ENCODE data around the gene MFNG.
"Not testable (repeated sequence)": the region's sequence is repeated elsewhere in the genome, so short reads cannot be mapped to it uniquely, and the experiment has no call there.

Gene MFNG

GRCh38 chr22:37472418-37473006 lies 13.7 kb downstream of the MFNG start:
- no peak for DNase-seq

GRCh38 chr22:37471727-37472417 lies 14.3 kb downstream of the MFNG start:
- no peak for DNase-seq

- DNase-seq: no peak
These were observed 16.1 kb downstream of the MFNG start for GRCh38 chr22:37470087-37470445.

GRCh38 chr22:37469416-37470086 lies 16.6 kb downstream of the MFNG start:
- no peak for DNase-seq

GRCh38 chr22:37468201-37468695 lies 17.9 kb downstream of the MFNG start:
- DNase-seq: not testable (repeated sequence)

- no peak for DNase-seq
These were observed 18.7 kb downstream of the MFNG start for GRCh38 chr22:37467391-37467955.

- peak; percentile 57 for DNase-seq
These were observed 22.0 kb downstream of the MFNG start for GRCh38 chr22:37464181-37464580.

GRCh38 chr22:37462983-37463382 lies 23.2 kb downstream of the MFNG start:
- DNase-seq: no peak

- DNase-seq: no peak
These were observed 23.7 kb downstream of the MFNG start for GRCh38 chr22:37462436-37462835.

GRCh38 chr22:37461961-37462360 lies 24.2 kb downstream of the MFNG start:
- no peak for DNase-seq

- DNase-seq: no peak
These were observed 25.5 kb downstream of the MFNG start for GRCh38 chr22:37460684-37461083.

GRCh38 chr22:37459206-37459605 lies 27.0 kb downstream of the MFNG start:
- peak; percentile 84 for DNase-seq

- DNase-seq: peak; percentile 46
These were observed 28.9 kb downstream of the MFNG start for GRCh38 chr22:37457093-37457893.

- DNase-seq: no peak
These were observed 29.8 kb downstream of the MFNG start for GRCh38 chr22:37456346-37456745.

- DNase-seq: no peak
These were observed 30.3 kb downstream of the MFNG start for GRCh38 chr22:37455896-37456295.

- DNase-seq: peak; percentile 19
These were observed 31.1 kb downstream of the MFNG start for GRCh38 chr22:37454857-37455686.

GRCh38 chr22:37453696-37454095 lies 32.5 kb downstream of the MFNG start:
- DNase-seq: no peak

GRCh38 chr22:37451218-37451617 lies 35.0 kb downstream of the MFNG start:
- no peak for DNase-seq

GRCh38 chr22:37449331-37450001 lies 36.7 kb downstream of the MFNG start:
- DNase-seq: no peak

- peak; percentile 45 for DNase-seq
These were observed 37.6 kb downstream of the MFNG start for GRCh38 chr22:37448516-37449127.

GRCh38 chr22:37445501-37445900 lies 40.7 kb downstream of the MFNG start:
- DNase-seq: no peak

Data from DMS153 (cell line).